NCI-H2227 (cell line): ENCODE data around the gene GRID1.

ENCODE experiments used
- DNase-seq: peaks from one replicate; lab custom pipeline; 2025; ENCODE audit not compliant: unreplicated experiment; lab: John Stamatoyannopoulos, UW

Gene GRID1

DNA sequence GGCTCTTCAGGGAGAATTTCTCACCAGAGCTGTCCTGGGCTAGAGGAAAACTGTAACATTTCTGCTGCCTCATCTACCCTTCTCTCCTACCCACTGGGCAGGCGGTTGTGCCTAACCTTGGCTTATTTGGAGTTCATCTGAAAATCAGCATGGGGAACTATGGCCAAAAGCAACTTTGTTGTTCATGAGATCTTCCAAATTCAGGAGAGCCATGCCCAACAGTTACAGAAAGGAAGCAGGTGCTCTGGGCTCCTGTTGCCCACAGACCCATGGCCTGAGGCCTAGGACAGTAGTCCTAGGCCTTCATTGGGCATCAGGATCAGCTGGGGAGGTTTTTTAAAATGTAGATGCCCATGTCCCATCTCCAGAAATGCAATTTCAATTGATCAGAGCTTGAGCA lies 85.2 kb downstream of the GRID1 start:
- DNase-seq, result no peak

DNA sequence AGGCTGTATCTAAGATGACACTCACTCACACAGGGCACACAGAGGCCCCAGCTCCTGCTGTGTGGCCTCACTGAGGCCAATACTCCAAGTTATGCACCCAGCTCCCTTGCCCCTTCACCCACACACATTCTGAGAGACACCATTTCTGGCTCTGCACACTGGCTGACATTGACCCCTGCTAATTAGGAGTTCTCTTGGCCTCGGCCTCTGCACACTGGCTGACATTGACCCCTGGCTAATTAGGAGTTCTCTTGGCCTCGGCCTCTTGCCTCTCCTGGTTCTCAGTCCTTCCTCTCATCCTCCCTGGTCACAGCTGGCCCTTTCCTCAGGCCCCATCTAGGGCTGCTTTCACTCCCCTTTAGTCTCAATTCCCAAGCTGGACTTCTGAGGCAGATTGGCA lies 97.3 kb downstream of the GRID1 start:
- DNase-seq, result no peak

DNA sequence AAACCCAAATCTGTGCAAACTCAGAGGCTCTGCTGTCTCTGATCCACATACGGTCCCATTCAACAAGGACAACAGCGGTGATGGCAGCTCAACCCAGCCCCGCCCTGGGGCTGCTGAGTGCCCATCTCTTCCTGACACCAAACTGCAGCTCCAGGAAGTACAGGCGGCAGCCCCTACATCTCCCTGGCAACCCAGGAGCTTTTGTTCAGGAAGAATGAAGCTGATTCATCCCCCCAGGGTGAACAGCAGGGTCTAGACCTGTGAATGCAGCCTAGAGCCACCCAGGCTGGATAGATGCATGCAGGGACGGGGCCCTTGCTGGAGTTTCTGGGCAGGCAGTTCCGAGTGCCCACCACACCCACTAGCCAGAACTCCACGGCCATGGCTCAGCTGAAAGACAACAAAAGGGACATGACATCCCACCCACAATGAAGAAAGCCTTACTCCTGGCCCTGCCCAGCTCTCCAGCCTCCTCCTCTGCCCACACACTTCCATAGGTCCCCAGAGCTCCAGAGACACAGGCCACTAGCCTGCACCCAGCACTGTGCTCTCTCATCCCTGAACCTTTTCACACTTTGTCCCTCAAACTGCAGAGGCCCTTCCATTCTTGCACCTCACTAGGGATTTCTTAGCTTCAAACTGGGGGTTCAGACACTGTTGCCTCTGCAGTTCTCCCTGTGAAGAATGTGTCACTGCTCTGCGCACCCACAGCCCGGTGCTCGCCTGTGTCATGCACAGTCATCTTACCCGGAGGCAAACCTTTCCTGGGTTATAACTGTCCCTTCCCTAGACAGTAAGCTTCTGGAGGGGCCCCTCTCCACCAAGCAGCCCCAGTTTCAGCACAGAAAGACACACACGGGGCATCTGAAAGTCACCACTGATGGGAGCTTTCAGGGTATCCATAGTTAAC lies 99.1 kb downstream of the GRID1 start:
- no peak for DNase-seq

- no peak for DNase-seq
These were observed 100.0 kb downstream of the GRID1 start for GRCh38 chr10:86266446-86267242.

DNA sequence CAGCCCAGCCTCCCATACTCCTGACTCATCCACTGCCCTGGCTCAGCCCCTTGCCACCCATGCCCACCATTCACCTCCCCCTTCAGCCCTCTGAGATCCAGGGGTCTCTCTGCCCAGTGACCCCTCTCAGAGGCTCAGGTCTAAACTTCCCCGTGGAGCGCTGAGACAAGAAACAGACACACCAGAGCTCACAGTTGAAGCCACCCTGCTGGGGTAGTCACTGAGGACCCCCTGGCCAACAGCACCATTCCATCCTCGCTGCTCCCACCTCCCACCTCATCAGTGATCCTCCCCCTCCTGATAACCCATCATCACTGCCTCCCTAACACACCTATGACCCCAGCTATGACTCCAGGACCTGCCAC lies 100.7 kb downstream of the GRID1 start:
- no peak for DNase-seq

GRCh38 chr10:86265236-86265894 lies 101.2 kb downstream of the GRID1 start:
- no peak for DNase-seq

- no peak for DNase-seq
These were observed 101.9 kb downstream of the GRID1 start for GRCh38 chr10:86264481-86265231.

DNA sequence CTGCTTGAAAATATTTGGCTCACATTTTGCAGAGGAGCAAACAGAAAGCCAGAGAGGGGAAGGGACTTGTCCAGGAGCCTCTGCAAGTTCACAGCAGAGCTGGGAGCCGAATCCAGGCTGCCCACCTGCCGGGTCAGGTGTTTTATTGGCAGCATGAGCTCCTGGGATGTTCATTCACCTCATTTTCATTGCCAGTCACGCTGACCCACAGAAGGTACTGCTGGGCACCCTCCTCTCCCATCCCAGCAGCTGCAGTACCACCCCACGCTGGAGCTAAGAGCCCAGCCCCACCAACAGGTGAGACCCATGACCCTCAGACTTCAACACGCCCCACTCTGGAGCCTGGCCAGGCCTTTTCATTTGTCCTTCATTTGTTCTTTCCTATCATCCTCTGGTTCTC lies 102.7 kb downstream of the GRID1 start:
- DNase-seq, result no peak

GRCh38 chr10:86263209-86263608 lies 103.4 kb downstream of the GRID1 start:
- no peak for DNase-seq

DNA sequence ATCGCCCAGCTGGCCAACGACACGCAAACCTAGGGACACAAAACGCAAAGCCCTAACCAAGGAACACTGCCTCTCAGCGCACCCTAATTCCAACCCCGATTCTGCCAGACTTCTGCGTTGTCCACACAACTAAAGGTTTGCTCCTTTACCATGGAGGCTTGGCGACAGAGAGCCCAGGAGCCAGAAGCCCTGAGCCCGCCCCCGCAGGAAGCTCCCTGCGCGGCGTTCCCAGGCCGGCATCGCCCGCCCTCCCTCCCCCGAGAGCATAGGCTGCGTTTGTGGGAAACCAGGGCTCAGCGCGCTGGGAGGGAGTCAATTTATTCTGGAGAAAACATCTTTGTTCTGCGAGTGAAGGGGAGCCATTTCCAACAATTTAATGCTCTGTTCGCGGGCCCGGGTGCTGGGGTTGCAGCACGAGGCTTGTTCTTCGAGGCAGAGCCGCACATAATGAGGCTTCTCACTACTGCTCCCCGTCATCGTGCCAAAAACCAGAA lies 103.9 kb downstream of the GRID1 start:
- no peak for DNase-seq

GRCh38 chr10:86261941-86262687 lies 104.5 kb downstream of the GRID1 start:
- DNase-seq, result peak; percentile 1

DNA sequence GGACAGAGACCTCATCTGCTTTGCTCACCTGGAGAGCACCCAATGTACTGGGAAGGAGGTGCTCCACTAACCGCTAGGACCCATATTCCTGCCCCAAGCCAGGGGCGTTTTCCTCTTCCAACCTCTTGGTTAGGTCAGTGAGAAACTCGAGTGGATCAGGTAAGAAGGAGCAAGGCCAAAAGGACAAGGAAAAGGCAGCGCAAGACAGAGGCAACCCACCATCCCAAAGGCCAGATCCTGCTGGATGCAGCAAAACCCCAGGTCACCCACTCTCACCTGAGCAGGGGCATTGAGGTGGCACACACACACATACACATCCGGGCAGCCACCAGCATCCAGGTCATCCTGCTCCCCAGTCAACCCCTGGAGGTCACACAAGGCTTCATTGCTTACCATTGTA lies 105.1 kb downstream of the GRID1 start:
- DNase-seq, result no peak

GRCh38 chr10:86260564-86260963 lies 106.0 kb downstream of the GRID1 start:
- no peak for DNase-seq

DNA sequence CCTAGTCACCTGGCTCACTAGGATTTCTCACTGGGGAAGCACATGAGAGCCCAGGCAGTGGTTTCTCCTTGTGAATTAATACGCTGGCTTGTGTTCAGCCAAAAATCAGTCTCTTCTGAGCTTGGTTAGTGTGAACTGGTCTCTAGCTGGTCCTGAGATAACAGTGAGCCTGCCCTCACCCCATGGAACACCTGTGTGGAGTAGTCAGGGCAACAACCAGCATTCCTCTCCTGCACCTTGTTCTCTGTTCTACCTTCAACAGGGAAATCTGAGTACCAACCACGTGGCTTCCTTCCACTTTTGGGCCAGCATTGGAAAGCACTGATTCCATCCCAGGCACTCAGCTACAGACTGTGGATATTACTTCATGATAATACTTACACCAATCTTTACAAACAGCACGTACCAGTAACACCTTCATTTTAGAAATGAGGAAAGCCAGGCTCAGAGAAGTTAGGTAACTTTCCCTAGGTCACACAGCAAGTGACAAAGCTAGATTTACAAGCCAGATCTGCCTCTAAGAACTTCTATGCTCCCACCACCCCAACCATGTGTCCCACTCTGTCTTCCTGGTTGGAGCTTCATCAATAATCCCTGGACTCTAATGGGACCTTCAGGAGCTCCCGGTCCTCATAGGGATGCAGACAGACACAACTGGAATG lies 106.6 kb downstream of the GRID1 start:
- DNase-seq, result no peak

GRCh38 chr10:86258941-86259340 lies 107.7 kb downstream of the GRID1 start:
- DNase-seq, result no peak

GRCh38 chr10:86258499-86258898 lies 108.1 kb downstream of the GRID1 start:
- no peak for DNase-seq

DNA sequence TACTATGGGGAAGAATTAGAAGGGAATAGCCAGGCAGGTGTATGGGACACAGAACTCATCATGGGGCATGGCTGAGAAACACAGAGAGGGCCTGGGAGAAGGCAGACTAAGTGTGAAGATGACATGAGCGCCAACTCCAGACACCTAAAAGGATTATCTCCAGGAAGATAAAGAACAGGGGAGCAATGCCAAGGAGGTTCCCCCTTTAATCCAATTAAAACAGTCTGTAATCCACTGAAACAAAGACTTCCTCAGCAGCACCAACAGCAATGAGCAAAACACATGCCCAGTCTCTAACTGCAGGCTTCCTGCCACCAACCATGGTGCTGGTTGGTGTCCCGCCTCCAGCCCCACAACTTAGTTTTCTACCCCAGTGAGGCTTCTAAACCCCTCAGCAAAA lies 108.9 kb downstream of the GRID1 start:
- no peak for DNase-seq

DNA sequence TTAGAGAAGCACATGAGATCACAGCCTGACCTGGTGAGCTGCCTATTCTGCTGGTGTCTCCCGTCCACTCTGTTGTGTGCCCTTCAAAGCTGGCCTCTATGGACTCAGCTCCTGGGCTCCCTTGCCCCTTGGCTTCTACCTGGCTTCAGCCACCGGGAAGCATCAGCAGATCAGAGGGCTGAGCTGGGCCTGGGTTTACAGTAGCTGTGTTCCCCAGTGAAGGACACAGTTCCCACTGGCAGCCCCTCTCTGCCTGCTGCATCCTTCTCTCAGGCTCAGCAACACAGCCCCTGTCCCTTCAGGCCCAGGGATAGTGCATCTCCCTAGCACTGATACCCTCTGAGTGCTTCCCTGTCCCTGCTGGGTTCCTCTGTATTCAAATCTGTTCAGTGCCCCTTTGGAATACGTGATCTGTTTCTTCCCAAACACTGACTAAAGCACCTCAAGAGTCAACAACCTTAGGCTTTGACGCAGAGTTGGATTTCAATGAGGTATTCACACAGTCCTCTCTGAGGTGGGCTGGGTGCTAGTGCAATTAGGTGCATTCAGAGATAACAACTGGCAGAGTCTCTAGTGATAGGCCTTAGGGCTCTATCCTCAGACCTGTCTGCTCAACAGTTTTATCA lies 109.8 kb downstream of the GRID1 start:
- DNase-seq, result no peak
